Right ventricle myocardium superior (tissue), 1 donor: ENCODE results near the gene IFIH1. TPM values are rescaled to one million over a fixed set of nuclear protein-coding genes. Genes with fewer than 3 reads are reported as not detected.

Experiments used
- ATAC-seq: fragments of 200-7000 bp; cut with Tn5 transposase; one replicate; pipeline ENCODE4 v1.9.1; 2020; ENCODE audit warnings: mild to moderate bottlenecking; ENCODE audit not compliant: poor library complexity
- DNase-seq: peaks from one replicate; pipeline ENCODE4 v3.0.0-alpha.2; 2020
- intact Hi-C: fragments of 100-400 bp; cut with DNase I; formaldehyde crosslinking; loops from one replicate; pipeline ENCODE4 v1.11.2; 2022
- total RNA-seq: library from RNA; stranded (reverse); fragmentation: NEBNext Ultra II Directional; extraction: Animal tissue kit (Norgen Biotek cat#: 25700); gene quantifications from one replicate; pipeline ENCODE4 v1.2.1, GENCODE V29; 2021
- donor health status: DM: no; HTN: yes; CAD: no; lungs with severe emphysema.

Gene IFIH1
- total RNA-seq, 1 donor from 2014 or later = 5.3 TPM

DNA sequence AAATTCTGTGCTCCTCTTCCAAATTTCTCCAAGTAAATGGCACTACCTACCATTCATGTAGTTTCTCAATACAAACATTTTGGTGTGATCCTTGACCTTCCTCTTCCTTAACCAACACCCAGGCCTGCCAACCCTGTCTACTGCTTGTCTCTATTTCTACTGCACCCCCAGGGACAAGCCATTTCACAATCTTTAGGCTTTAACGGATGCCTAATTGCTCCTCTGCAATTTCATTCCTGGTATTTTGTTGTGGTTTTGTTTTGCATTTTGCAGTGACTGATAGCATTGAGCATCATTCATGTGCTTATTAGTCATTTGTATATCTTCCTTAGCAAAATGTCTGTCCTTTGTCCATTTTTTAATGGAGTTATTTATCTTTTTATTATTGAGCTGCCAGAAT lies 85.3 kb downstream of the IFIH1 start:
- no peak for ATAC-seq
- intact Hi-C loops = no loop called here
- DNase-seq = peak; percentile 29

DNA sequence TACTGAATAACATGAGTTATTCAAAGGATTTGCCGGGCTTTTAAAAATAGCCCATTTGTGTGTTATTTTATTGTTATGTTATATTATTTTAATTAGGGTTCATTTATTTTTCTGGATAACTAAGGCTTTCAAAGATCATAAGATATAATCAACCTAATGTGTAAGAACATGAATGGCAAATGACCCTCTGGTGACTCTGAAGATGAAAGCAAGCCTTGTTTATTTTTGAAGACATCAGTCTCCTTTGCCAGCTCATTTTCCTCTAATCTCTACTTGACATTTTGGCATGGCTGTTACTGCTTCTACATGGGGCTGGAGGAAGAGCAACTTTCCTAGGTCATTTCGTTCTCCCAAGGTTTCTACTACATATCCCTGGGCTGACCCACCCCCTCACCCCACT lies 85.8 kb downstream of the IFIH1 start:
- intact Hi-C loops = no loop called here
- ATAC-seq (no peak), DNase-seq (no peak)

DNA sequence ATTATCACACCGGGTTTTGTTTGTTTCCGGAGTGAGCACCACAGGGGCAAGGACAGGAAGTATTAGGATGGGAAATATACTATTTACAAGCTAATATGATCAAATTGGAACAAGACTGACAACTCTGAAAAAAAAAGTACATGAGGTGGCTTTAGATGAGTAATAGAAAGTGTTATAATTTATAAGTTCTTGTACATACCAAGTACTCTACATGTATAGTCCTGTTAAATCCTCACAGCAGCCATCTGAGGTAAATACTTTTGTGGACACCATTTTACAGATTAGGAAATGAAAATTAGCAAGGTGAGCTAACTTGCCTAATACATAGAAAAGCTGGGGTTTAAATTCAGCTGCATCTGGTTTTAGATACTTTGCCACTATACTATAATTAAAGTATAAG lies 86.5 kb downstream of the IFIH1 start:
- intact Hi-C loops = no loop called here
- ATAC-seq (no peak), DNase-seq (no peak)

DNA sequence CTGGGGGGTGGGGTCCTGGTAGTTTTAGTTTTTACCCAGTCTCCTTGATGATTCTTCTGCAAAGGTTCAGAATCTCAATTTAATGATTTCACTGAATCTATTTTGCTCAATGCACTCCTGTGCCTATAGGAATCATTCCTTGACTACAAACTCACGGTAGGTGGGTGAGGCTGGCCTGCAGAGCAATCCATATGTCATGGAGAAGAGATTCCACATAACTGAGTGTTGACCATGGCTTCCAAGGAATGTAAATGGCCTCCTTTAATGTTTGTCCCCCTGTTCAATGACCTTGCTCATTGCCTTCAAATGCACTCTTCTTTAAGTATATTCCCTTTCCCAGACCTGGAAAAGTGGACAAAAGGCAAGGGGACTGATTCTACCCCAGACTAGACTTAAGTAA lies 87.7 kb downstream of the IFIH1 start:
- intact Hi-C loops = no loop called here
- no peak for ATAC-seq
- DNase-seq = no peak

DNA sequence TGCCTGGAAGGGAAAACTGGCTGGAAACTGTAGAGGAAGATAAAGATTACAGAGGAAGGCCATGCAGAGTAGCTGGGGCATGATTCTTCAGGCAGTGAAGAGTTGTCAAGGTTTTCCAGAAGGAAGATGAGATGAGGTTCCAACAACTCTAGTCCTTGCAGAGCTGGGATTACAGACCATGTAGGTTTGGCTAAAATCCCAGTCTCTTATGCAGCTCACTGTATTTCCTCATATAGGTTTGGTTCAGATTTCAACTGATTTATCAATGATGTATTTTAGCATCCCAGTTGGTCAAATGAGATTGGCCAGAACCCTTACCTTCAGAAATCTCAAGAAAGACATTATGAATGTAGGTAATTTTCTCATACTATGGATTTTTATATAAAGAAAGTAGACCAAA lies 91.6 kb downstream of the IFIH1 start:
- DNase-seq (no peak), ATAC-seq (no peak)
- intact Hi-C loops = loop anchor here (10.0 kb wide), 1 partner anchor 48 kb away; no protein-coding TSS in a partner anchor

DNA sequence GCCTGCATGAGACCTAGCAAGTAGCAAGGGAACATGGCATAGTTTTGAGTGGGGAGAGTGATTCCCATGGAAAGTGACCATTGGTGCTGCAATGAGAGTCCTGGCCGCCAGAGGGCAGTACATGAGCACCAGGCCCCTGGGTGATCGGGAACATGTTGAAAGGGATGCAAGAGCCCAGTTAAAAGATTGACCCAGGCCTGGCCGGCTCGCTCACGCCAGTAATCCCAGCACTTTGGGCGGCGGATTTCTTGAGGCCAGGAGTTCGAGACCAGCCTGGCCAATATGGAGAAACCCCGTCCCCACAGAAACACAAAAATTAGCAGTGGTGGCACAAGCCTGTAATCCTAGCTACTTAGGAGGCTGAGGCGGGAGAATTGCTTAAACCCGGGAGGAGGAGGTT lies 97.4 kb downstream of the IFIH1 start:
- ATAC-seq (peak; percentile 79), DNase-seq (peak; percentile 75)
- intact Hi-C loops = loop anchor here (5.0 to 10.0 kb wide), 2 partner anchors 54 to 76 kb away; no protein-coding TSS in a partner anchor

DNA sequence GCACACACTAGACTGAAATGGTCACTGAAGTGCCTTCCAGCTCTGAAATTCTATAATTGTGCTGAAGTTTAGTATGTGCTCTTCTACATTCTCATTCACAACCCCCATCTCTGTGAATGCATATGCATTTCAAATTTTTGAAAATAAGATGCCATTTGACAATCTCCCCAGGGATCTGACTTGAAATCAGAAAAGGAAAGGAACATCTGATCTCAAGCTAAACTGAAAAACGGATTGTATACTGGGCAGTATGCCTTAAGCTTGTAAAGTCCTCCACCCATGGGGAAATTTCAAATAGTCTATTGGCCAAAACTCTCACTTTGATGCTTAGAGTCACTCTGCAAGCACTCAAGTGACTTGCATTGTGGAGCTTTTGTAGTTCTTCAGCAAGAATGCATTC lies 98.1 kb downstream of the IFIH1 start:
- peak; percentile 38 for ATAC-seq
- DNase-seq = no peak
- intact Hi-C loops = loop anchor here (5.0 to 10.0 kb wide), 2 partner anchors 54 to 77 kb away; no protein-coding TSS in a partner anchor

DNA sequence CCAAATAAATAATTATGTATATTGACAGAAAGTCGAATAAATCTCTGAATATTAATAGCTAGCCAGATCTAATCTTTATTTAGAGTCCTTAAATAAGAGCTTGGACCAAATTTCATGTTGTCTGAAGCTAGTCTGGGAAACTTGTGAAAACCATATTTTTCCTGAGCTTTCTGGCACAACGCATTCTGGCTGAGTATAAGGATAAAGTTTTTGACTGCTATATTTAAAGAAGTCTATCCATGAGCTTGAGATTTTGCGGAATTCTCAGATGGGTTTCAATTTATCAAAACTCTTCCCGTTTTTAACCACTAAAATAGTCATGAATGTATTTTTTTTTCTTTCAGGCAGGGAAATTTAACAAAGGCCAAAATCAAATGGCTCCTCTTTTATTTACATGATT lies 99.1 kb downstream of the IFIH1 start:
- intact Hi-C loops = no loop called here
- ATAC-seq = no peak
- no peak for DNase-seq

DNA sequence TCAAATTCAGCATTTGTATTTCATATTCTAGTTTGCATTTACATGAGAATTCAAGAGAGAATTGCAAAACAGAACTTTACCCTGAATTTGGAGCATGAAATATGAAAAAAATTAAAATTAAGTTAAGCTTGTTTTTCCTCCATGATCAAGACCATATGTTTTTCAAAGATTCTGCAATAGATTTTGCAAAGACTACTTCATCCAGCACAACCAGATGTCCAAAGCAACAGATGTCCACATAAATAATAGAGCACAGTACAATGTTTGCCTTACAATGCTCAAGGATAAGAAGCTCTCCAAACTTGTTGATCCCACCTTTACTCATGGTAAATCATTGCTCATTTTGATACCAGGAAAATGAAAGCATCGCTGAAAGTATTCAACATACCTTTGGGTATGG lies 100.9 kb downstream of the IFIH1 start:
- DNase-seq = no peak
- intact Hi-C loops = no loop called here
- no peak for ATAC-seq

Other genes starting within 250 kb of the IFIH1 start
- gene DPP4, start 244.5 kb downstream of the IFIH1 start, total RNA-seq = 3.8 TPM
- gene GCG, start 166.4 kb downstream of the IFIH1 start, total RNA-seq = not detected
- gene FAP, start 75.2 kb downstream of the IFIH1 start, total RNA-seq = 0.62 TPM
- 7.6 TPM for gene GCA, start 25.4 kb upstream of the IFIH1 start, total RNA-seq